Measurements from ENCODE around the gene GALC. TPM values are rescaled to one million over a fixed set of nuclear protein-coding genes. Genes with fewer than 3 reads are reported as not detected.
A peak's percentile ranks its signal among the peaks of the same experiment; 100 is the strongest.

Gene GALC
- polyA plus RNA-seq, 4 donors = 15.7 to 116 (median 22.4) TPM

DNA sequence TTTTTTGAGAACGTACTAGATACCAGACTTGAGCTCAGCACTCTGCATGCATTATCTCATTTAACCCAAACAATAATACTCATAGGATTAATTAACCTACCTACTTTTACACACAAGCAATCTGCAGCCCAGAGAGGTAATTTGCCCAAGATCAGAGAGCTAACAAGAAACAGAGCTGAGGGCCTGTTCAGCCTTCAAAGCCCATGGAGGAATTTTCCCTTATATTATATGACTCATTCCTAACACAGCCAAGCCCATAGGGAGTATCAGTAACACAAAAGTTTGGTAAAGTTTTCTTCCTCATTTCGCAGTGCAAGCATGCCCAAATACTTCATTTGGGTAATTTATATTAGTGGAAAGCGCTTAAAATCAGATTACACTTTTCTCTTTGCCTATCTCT lies 94.7 kb downstream of the GALC start:
- FAIRE-seq (no peak), DNase-seq (no peak)
- Histone ChIP-seq H3K27me3 (ENCODE audit: control insufficient read depth in 3 of 3, insufficient read depth in 3 of 3, low read length in 3 of 3) (peaks cover 0 to 5% (median 3%) of the 10 kb centered on the region in 3 donors), H3K27ac (ENCODE audit: low read depth in 1 of 3, low read length in 2 of 3) (no peak overlapping the region), H3K4me1 (ENCODE audit: control insufficient read depth in 3 of 3, insufficient read depth in 2 of 3, low read depth in 1 of 3, low read length in 2 of 3) (no peaks in the 10 kb centered on the region), H3K9me3 (ENCODE audit: control insufficient read depth in 2 of 2, insufficient read depth in 1 of 2, low read depth in 1 of 2, low read length in 1 of 2) (no peaks in the 10 kb centered on the region), H3K4me3 (ENCODE audit: low read depth in 1 of 3, low read length in 3 of 3) (no peak overlapping the region), H3K36me3 (ENCODE audit: control insufficient read depth in 3 of 3, insufficient read depth in 2 of 3, low read depth in 1 of 3, low read length in 3 of 3) (no peaks in the 10 kb centered on the region)
- WGBS, 3 donors = 86 to 88% (median 88%) methylated on average over 3 of the region's 3 CpGs

- Histone ChIP-seq H3K27ac (ENCODE audit: low read depth in 1 of 3, low read length in 2 of 3) (no peak overlapping the region), H3K9me3 (ENCODE audit: control insufficient read depth in 2 of 2, insufficient read depth in 1 of 2, low read depth in 1 of 2, low read length in 1 of 2) (no peaks in the 10 kb centered on the region), H3K36me3 (ENCODE audit: control insufficient read depth in 3 of 3, insufficient read depth in 2 of 3, low read depth in 1 of 3, low read length in 3 of 3) (no peaks in the 10 kb centered on the region), H3K4me3 (ENCODE audit: low read depth in 1 of 3, low read length in 3 of 3) (no peak overlapping the region), H3K4me1 (ENCODE audit: control insufficient read depth in 3 of 3, insufficient read depth in 2 of 3, low read depth in 1 of 3, low read length in 2 of 3) (no peaks in the 10 kb centered on the region), H3K27me3 (ENCODE audit: control insufficient read depth in 3 of 3, insufficient read depth in 3 of 3, low read length in 3 of 3) (peaks cover 0 to 5% (median 3%) of the 10 kb centered on the region in 3 donors)
- 48 to 54% (median 50%) methylated on average over 9 of the region's 9 CpGs for WGBS, 3 donors
- peak; percentile 23 to 58 for DNase-seq
- peak; percentile 81 for FAIRE-seq
These were observed 96.3 kb downstream of the GALC start for GRCh38 chr14:87896393-87897380.

DNA sequence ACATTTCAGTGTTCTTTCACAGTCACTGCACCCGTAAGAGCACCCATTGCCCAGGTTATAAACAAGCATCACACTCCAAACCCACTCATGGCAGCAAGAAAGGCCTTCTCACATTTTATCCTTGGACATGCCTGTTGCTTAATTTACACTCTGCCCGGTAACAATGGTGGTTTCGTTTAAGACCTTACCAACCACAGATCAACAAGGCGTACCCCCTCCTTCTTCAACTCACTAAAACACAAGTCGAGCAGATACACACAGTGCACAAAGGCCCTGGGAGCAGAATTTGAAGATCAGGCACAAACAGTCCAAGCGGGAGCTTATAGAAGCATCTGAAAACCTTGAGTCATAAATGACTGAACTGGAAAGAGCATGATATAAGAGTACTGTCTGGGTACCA lies 98.1 kb downstream of the GALC start:
- Histone ChIP-seq H3K27ac (ENCODE audit: low read depth in 1 of 3, low read length in 2 of 3) (no peak overlapping the region), H3K4me1 (ENCODE audit: control insufficient read depth in 3 of 3, insufficient read depth in 2 of 3, low read depth in 1 of 3, low read length in 2 of 3) (no peaks in the 10 kb centered on the region), H3K27me3 (ENCODE audit: control insufficient read depth in 3 of 3, insufficient read depth in 3 of 3, low read length in 3 of 3) (peaks cover 0 to 5% (median 3%) of the 10 kb centered on the region in 3 donors), H3K4me3 (ENCODE audit: low read depth in 1 of 3, low read length in 3 of 3) (no peak overlapping the region), H3K9me3 (ENCODE audit: control insufficient read depth in 2 of 2, insufficient read depth in 1 of 2, low read depth in 1 of 2, low read length in 1 of 2) (no peaks in the 10 kb centered on the region), H3K36me3 (ENCODE audit: control insufficient read depth in 3 of 3, insufficient read depth in 2 of 3, low read depth in 1 of 3, low read length in 3 of 3) (no peaks in the 10 kb centered on the region)
- 58 to 77% (median 65%) methylated on average over 6 of the region's 6 CpGs for WGBS, 3 donors
- DNase-seq (no peak), FAIRE-seq (no peak)

- no peak for FAIRE-seq
These were observed 100.2 kb downstream of the GALC start for GRCh38 chr14:87892763-87893162.

DNA sequence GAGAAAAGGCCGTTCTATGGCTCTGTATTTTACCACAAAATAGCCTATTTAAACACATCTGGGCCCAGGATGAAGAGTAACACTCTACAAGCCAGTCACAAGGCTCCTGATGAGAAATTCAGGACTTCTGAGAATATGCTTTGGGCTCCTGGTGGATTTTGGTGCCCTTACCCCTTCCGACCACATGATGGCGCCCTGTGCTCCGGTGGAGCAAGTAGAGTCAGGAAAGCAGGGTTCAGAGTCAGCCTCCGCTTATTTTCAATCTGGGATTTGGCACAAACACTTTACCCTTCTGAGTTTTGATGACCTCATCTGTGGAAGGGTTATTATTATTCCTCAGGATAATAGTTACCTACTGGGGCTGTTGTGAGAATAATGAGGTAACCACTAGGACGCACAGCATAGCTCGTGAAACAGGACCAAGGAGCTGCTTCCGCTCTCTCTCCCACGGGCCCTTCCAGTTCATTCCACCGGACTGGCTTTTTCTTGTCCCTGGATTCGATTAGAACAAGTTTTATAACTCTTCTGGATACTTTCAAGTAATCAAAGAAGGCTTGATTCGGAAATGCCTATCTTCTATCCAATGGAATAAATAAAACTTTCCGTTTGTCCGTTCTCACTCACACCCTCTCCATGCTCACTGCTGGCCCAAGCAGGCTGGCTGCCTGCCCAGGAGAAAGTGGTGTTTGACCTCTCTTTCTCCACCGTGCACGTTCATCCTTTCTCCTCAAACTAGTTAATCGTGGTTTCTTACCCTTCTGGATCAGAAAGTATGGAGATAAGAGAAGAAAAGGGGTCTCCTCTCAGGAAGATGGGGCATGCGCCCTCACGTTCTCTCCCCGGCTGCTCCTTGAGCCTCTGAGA lies 104.6 kb downstream of the GALC start:
- WGBS, 3 donors = 63 to 68% (median 65%) methylated on average over 20 of the region's 20 CpGs
- H3K9me3 ChIP-seq (ENCODE audit: control insufficient read depth in 2 of 2, insufficient read depth in 1 of 2, low read depth in 1 of 2, low read length in 1 of 2) = no peaks in the 10 kb centered on the region
- H3K4me3 ChIP-seq (ENCODE audit: low read depth in 1 of 3, low read length in 3 of 3) = no peak overlapping the region
- DNase-seq (peak; percentile 2 to 13), FAIRE-seq (no peak)
- H3K27me3 ChIP-seq (ENCODE audit: control insufficient read depth in 3 of 3, insufficient read depth in 3 of 3, low read length in 3 of 3) = peaks cover 0 to 3% (median 0%) of the 10 kb centered on the region in 3 donors
- H3K36me3 ChIP-seq (ENCODE audit: control insufficient read depth in 3 of 3, insufficient read depth in 2 of 3, low read depth in 1 of 3, low read length in 3 of 3) = no peaks in the 10 kb centered on the region
- no peaks in the 10 kb centered on the region for H3K4me1 ChIP-seq (ENCODE audit: control insufficient read depth in 3 of 3, insufficient read depth in 2 of 3, low read depth in 1 of 3, low read length in 2 of 3)
- H3K27ac ChIP-seq (ENCODE audit: low read depth in 1 of 3, low read length in 2 of 3) = no peak overlapping the region

More at GRCh38 chr14:87892763-87893162, 100.2 kb downstream of the GALC start:
- Histone ChIP-seq H3K27me3 (ENCODE audit: control insufficient read depth in 3 of 3, insufficient read depth in 3 of 3, low read length in 3 of 3) (peaks cover 0 to 5% (median 3%) of the 10 kb centered on the region in 3 donors), H3K4me3 (ENCODE audit: low read depth in 1 of 3, low read length in 3 of 3) (no peak overlapping the region), H3K9me3 (ENCODE audit: control insufficient read depth in 2 of 2, insufficient read depth in 1 of 2, low read depth in 1 of 2, low read length in 1 of 2) (no peaks in the 10 kb centered on the region), H3K4me1 (ENCODE audit: control insufficient read depth in 3 of 3, insufficient read depth in 2 of 3, low read depth in 1 of 3, low read length in 2 of 3) (no peaks in the 10 kb centered on the region), H3K36me3 (ENCODE audit: control insufficient read depth in 3 of 3, insufficient read depth in 2 of 3, low read depth in 1 of 3, low read length in 3 of 3) (no peaks in the 10 kb centered on the region), H3K27ac (ENCODE audit: low read depth in 1 of 3, low read length in 2 of 3) (no peak overlapping the region)
- 77 to 89% (median 84%) methylated on average over 2 of the region's 2 CpGs for WGBS, 3 donors
- DNase-seq = no peak

GRCh38 chr14:87883750-87884149 lies 109.2 kb downstream of the GALC start:
- H3K4me3 ChIP-seq (ENCODE audit: low read depth in 1 of 3, low read length in 3 of 3) = no peak overlapping the region
- FAIRE-seq = no peak

More at GRCh38 chr14:87883750-87884149, 109.2 kb downstream of the GALC start:
- Histone ChIP-seq H3K27ac (ENCODE audit: low read depth in 1 of 3, low read length in 2 of 3) (no peak overlapping the region), H3K9me3 (ENCODE audit: control insufficient read depth in 2 of 2, insufficient read depth in 1 of 2, low read depth in 1 of 2, low read length in 1 of 2) (no peaks in the 10 kb centered on the region), H3K4me1 (ENCODE audit: control insufficient read depth in 3 of 3, insufficient read depth in 2 of 3, low read depth in 1 of 3, low read length in 2 of 3) (no peaks in the 10 kb centered on the region), H3K27me3 (ENCODE audit: control insufficient read depth in 3 of 3, insufficient read depth in 3 of 3, low read length in 3 of 3) (peaks cover 0 to 3% (median 0%) of the 10 kb centered on the region in 3 donors), H3K36me3 (ENCODE audit: control insufficient read depth in 3 of 3, insufficient read depth in 2 of 3, low read depth in 1 of 3, low read length in 3 of 3) (no peaks in the 10 kb centered on the region)
- 78 to 93% (median 87%) methylated on average over 1 of the region's 1 CpG for WGBS, 3 donors
- DNase-seq = no peak

Other genes starting within 250 kb of the GALC start
- gene GPR65, start 12.0 kb upstream of the GALC start, polyA plus RNA-seq = 1 to 10 TPM in 2 of 4 donors, under 1 TPM in 2; 0.22 to 1.2 (median 0.92) TPM

Measured in small intestine (tissue), 7 donors.